ENCODE data around the gene CCDC93. TPM values are rescaled to one million over a fixed set of nuclear protein-coding genes. Genes with fewer than 3 reads are reported as not detected.

Gene CCDC93
- total RNA-seq, 1 donor from 2014 or later, result 18.2 TPM

DNA sequence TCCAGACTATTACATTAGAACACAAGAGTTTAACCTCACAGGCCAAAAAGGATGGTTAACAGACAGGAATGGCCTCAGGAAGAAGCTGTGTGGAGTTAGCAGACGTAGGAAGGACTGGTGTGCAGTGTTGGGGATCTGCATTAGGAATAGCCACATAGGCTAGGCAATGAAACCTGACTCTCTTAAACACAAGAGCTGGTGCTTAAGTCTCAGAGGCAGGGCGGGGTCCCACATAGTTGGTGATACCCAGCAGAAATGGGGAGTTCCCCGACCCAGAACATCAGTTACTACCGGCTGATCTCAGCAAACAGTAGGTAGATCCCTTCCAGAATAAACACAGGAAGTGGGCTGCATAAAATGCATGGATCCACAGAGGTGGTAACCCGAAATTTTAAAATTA, 64.1 kb downstream of the CCDC93 start:
- no peaks in the 10 kb centered on the region for H3K4me1 ChIP-seq
- DNase-seq (ENCODE audit: extremely low spot score in 2 of 2), result no peak
- no peaks in the 10 kb centered on the region for H3K27me3 ChIP-seq
- H3K9me3 ChIP-seq, result no peaks in the 10 kb centered on the region
- TF ChIP-seq, protein P1, sequence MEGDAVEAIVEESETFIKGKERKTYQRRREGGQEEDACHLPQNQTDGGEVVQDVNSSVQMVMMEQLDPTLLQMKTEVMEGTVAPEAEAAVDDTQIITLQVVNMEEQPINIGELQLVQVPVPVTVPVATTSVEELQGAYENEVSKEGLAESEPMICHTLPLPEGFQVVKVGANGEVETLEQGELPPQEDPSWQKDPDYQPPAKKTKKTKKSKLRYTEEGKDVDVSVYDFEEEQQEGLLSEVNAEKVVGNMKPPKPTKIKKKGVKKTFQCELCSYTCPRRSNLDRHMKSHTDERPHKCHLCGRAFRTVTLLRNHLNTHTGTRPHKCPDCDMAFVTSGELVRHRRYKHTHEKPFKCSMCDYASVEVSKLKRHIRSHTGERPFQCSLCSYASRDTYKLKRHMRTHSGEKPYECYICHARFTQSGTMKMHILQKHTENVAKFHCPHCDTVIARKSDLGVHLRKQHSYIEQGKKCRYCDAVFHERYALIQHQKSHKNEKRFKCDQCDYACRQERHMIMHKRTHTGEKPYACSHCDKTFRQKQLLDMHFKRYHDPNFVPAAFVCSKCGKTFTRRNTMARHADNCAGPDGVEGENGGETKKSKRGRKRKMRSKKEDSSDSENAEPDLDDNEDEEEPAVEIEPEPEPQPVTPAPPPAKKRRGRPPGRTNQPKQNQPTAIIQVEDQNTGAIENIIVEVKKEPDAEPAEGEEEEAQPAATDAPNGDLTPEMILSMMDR (IDR thresholded peaks at IDR 0.05), result no peak
- TF ChIP-seq POLR2A (IDR thresholded peaks at IDR 0.05) (no peak), POLR2AphosphoS5 (IDR thresholded peaks at IDR 0.05; ENCODE audit: insufficient read depth in 1 of 2, low read depth in 1 of 2) (no peak)
- no peak overlapping the region for H3K4me3 ChIP-seq
- no peak overlapping the region for H3K27ac ChIP-seq
- intact Hi-C loops (cut with DNase I), result no loop called here
- H3K36me3 ChIP-seq, result peaks cover 0 to 72% of the 10 kb centered on the region in 2 donors

DNA sequence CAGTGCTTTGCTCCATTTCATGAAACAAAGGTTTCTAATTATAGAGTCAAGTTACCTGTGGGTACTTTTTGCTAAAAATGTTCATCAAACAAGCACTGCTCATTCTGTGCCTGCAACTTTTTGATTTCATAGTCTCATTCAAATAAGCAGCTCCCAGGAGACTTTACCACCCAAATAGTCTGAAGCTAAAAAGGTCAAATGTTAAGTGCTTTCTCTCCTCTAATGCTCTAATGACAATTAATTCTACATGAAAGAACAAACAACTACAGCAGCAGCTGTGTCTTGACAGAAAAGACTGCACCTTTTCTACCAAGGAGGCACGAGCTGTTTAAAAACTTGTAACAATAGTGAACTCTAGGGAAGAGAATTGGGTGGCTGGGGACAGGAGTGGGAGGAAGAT, 65.3 kb downstream of the CCDC93 start:
- intact Hi-C loops (cut with DNase I), result no loop called here
- no peak for DNase-seq (ENCODE audit: extremely low spot score in 2 of 2)
- H3K27me3 ChIP-seq, result no peaks in the 10 kb centered on the region
- H3K4me1 ChIP-seq, result no peaks in the 10 kb centered on the region
- H3K27ac ChIP-seq, result no peak overlapping the region
- H3K4me3 ChIP-seq, result no peak overlapping the region
- peaks cover 0 to 76% of the 10 kb centered on the region in 2 donors for H3K36me3 ChIP-seq
- H3K9me3 ChIP-seq, result no peaks in the 10 kb centered on the region
- TF ChIP-seq POLR2AphosphoS5 (IDR thresholded peaks at IDR 0.05; ENCODE audit: insufficient read depth in 1 of 2, low read depth in 1 of 2) (no peak), POLR2A (IDR thresholded peaks at IDR 0.05) (no peak)
- TF ChIP-seq, protein P1 (IDR thresholded peaks at IDR 0.05), result no peak

DNA sequence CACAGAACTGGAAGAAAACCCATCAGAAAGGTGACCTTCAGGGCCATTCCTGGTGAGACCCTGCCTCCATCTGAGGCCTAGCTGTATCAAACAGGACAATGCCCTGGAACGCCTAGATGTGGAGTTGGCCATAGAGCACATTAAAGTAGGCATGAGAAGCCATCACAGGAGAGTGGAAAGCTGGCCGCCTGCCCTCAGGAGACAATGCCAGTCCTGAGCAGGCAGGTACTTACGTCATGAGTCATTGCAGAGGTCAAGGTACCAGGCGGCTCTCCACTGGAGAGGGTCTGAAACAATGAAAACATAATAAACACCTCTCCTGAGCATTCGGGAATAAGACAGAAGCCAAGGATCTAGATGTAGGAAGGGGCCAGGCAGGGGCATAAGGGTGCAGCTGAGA, 68.6 kb downstream of the CCDC93 start:
- H3K4me1 ChIP-seq, result no peaks in the 10 kb centered on the region

DNA sequence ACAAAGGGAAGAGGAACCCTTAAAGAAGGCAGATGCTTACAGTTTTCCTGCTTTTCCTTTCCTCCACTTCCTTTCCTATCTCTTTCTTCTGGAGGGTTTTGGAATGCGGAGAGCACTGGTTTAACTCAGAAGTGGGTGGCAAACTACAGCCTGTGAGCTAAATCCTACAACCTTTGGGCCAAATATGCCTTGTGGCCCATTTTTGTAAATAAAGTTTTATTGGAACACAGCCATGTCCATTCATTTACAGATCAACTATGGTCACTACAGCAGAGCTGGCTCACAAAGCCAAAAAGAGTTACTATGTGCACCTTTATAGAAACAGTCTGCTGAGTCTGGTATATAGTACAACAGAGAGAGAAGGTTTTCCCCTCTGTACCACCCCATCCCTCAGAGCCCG, 69.1 kb downstream of the CCDC93 start:
- intact Hi-C loops (cut with DNase I), result no loop called here

More for the DNA sequence above, 68.6 kb downstream of the CCDC93 start:
- TF ChIP-seq, protein P1 (IDR thresholded peaks at IDR 0.05), result no peak
- TF ChIP-seq POLR2A (IDR thresholded peaks at IDR 0.05) (no peak), POLR2AphosphoS5 (IDR thresholded peaks at IDR 0.05; ENCODE audit: insufficient read depth in 1 of 2, low read depth in 1 of 2) (no peak)
- Histone ChIP-seq H3K4me3 (no peak overlapping the region), H3K9me3 (no peaks in the 10 kb centered on the region), H3K36me3 (peaks cover 0 to 82% of the 10 kb centered on the region in 2 donors), H3K27me3 (no peaks in the 10 kb centered on the region), H3K27ac (no peak overlapping the region)
- no peak for DNase-seq (ENCODE audit: extremely low spot score in 2 of 2)
- intact Hi-C loops (cut with DNase I), result no loop called here

DNA sequence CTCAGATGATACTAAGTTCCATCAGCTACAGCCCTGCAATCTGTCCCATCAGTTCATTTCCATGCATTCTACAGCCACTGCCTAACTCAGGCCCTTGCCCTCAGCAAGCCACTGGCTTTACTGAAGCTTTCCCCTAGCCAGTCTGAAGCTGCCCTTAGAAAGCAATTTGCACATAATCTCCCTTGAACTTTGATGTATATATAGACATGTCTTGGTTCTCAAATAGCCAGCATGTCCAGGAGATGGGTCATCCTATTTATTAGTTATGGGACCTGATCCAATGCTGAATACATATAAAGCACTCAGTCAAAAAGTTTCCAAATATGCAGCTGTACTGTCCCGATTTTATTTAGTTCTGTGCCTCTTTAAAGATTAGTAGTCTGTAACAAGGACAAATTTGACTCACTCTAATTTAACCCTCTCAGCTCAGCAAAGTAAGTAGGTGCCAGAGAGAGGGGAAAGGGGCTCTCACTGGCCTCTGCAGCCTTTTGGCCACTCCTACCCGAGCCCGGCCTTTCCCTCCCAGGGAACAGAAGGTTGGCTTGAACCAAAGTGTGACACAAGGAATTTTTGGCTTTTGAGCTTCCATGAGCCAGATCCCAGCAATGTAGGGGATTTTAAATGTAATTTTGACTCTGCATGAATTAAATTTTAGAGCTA, 70.7 kb downstream of the CCDC93 start:
- H3K4me1 ChIP-seq, result no peaks in the 10 kb centered on the region
- no peak overlapping the region for H3K27ac ChIP-seq
- no peak overlapping the region for H3K4me3 ChIP-seq
- intact Hi-C loops (cut with DNase I), result no loop called here
- TF ChIP-seq POLR2AphosphoS5 (IDR thresholded peaks at IDR 0.05; ENCODE audit: insufficient read depth in 1 of 2, low read depth in 1 of 2), result no peak
- no peak for TF ChIP-seq POLR2A (IDR thresholded peaks at IDR 0.05)
- TF ChIP-seq, protein P1 (IDR thresholded peaks at IDR 0.05), result no peak
- H3K36me3 ChIP-seq, result peaks cover 0 to 88% of the 10 kb centered on the region in 2 donors
- no peak for DNase-seq (ENCODE audit: extremely low spot score in 2 of 2)
- no peaks in the 10 kb centered on the region for H3K27me3 ChIP-seq
- no peaks in the 10 kb centered on the region for H3K9me3 ChIP-seq

More for the DNA sequence above, 69.1 kb downstream of the CCDC93 start:
- no peak overlapping the region for H3K27ac ChIP-seq
- peaks cover 0 to 84% of the 10 kb centered on the region in 2 donors for H3K36me3 ChIP-seq
- no peaks in the 10 kb centered on the region for H3K27me3 ChIP-seq
- TF ChIP-seq POLR2A (IDR thresholded peaks at IDR 0.05), result no peak
- no peak for TF ChIP-seq POLR2AphosphoS5 (IDR thresholded peaks at IDR 0.05; ENCODE audit: insufficient read depth in 1 of 2, low read depth in 1 of 2)
- TF ChIP-seq, protein P1 (IDR thresholded peaks at IDR 0.05), result no peak
- no peaks in the 10 kb centered on the region for H3K9me3 ChIP-seq
- no peaks in the 10 kb centered on the region for H3K4me1 ChIP-seq
- H3K4me3 ChIP-seq, result no peak overlapping the region
- DNase-seq (ENCODE audit: extremely low spot score in 2 of 2), result no peak

Data from vagina (tissue), 2 donors.